Osteocyte (in vitro differentiated cells): ENCODE results near the gene PDE11A. TPM values are rescaled to one million over a fixed set of nuclear protein-coding genes. Genes with fewer than 3 reads are reported as not detected.

Experiments used
- DNase-seq: peaks from one replicate; pipeline ENCODE4 v3.0.0; 2021; ENCODE audit warnings: mixed read lengths; ENCODE audit not compliant: unreplicated experiment; ENCODE audit errors: extremely low spot score
- H3K27ac Mint-ChIP-seq: one replicate; pipeline ENCODE4 v1.8.0; 2021; ENCODE audit warnings: mild to moderate bottlenecking, mixed read lengths; ENCODE audit not compliant: unreplicated experiment
- H3K27me3 Mint-ChIP-seq: one replicate; pipeline ENCODE4 v1.8.0; 2021; ENCODE audit warnings: mixed read lengths; ENCODE audit not compliant: unreplicated experiment
- H3K36me3 Mint-ChIP-seq: one replicate; pipeline ENCODE4 v1.8.0; 2021; ENCODE audit warnings: mixed read lengths; ENCODE audit not compliant: unreplicated experiment
- H3K4me1 Mint-ChIP-seq: one replicate; pipeline ENCODE4 v1.8.0; 2021; ENCODE audit warnings: mixed read lengths; ENCODE audit not compliant: unreplicated experiment
- H3K4me3 Mint-ChIP-seq: one replicate; pipeline ENCODE4 v1.8.0; 2021; ENCODE audit warnings: mild to moderate bottlenecking, moderate library complexity, mixed read lengths; ENCODE audit not compliant: unreplicated experiment
- H3K9me3 Mint-ChIP-seq: one replicate; pipeline ENCODE4 v1.8.0; 2021; ENCODE audit warnings: mixed read lengths; ENCODE audit not compliant: unreplicated experiment
- CTCF ChIP-seq: fragments of 200-600 bp; sonication (generic); IDR thresholded peaks from 2 replicates; pipeline ENCODE4 v1.5.0; 2021; ENCODE audit warnings: antibody characterized with exemption, mild to moderate bottlenecking, moderate library complexity
- total RNA-seq: library from RNA; stranded (reverse); gene quantifications from 2 replicates; pipeline ENCODE4 v1.2.1, GENCODE V29; 2021

PDE11A gene
- total RNA-seq, 1 donor from 2014 or later: 0.05 TPM

GRCh38 chr2:177639262-177639914, 433.2 kb downstream of the PDE11A start:
- H3K27me3 Mint-ChIP-seq: peaks cover 6% of the 10 kb centered on the region
- H3K4me3 Mint-ChIP-seq: no peak overlapping the region
- H3K27ac Mint-ChIP-seq: no peak overlapping the region
- H3K36me3 Mint-ChIP-seq: no peaks in the 10 kb centered on the region
- DNase-seq: no peak
- no peaks in the 10 kb centered on the region for H3K4me1 Mint-ChIP-seq
- H3K9me3 Mint-ChIP-seq: no peaks in the 10 kb centered on the region
- no peak for TF ChIP-seq CTCF

GRCh38 chr2:177638507-177638906, 434.1 kb downstream of the PDE11A start:
- no peak for TF ChIP-seq CTCF
- no peaks in the 10 kb centered on the region for H3K9me3 Mint-ChIP-seq
- no peak overlapping the region for H3K27ac Mint-ChIP-seq
- no peak overlapping the region for H3K4me3 Mint-ChIP-seq
- no peak for DNase-seq
- peaks cover 6% of the 10 kb centered on the region for H3K27me3 Mint-ChIP-seq
- H3K4me1 Mint-ChIP-seq: peaks cover 5% of the 10 kb centered on the region
- H3K36me3 Mint-ChIP-seq: no peaks in the 10 kb centered on the region

- peaks cover 6% of the 10 kb centered on the region for H3K27me3 Mint-ChIP-seq
- H3K4me3 Mint-ChIP-seq: no peak overlapping the region
- H3K4me1 Mint-ChIP-seq: peaks cover 5% of the 10 kb centered on the region
- no peak for TF ChIP-seq CTCF
- no peaks in the 10 kb centered on the region for H3K9me3 Mint-ChIP-seq
- H3K36me3 Mint-ChIP-seq: no peaks in the 10 kb centered on the region
- H3K27ac Mint-ChIP-seq: no peak overlapping the region
- no peak for DNase-seq
Measured at GRCh38 chr2:177636672-177637071, 435.9 kb downstream of the PDE11A start.

GRCh38 chr2:177635696-177636095, 436.9 kb downstream of the PDE11A start:
- H3K4me3 Mint-ChIP-seq: no peak overlapping the region
- no peaks in the 10 kb centered on the region for H3K36me3 Mint-ChIP-seq
- peaks cover under 1% of the 10 kb centered on the region for H3K27me3 Mint-ChIP-seq
- DNase-seq: no peak
- TF ChIP-seq CTCF: no peak
- no peak overlapping the region for H3K27ac Mint-ChIP-seq
- peaks cover 5% of the 10 kb centered on the region for H3K4me1 Mint-ChIP-seq
- no peaks in the 10 kb centered on the region for H3K9me3 Mint-ChIP-seq

- no peak for TF ChIP-seq CTCF
- Mint-ChIP-seq H3K4me1 (peaks cover 5% of the 10 kb centered on the region), H3K27ac (peak overlapping the region; percentile 72), H3K36me3 (no peaks in the 10 kb centered on the region), H3K27me3 (peaks cover 2% of the 10 kb centered on the region), H3K4me3 (peak overlapping the region; percentile 70), H3K9me3 (no peaks in the 10 kb centered on the region)
- DNase-seq: no peak
Measured at GRCh38 chr2:177633910-177634294, 438.7 kb downstream of the PDE11A start.
